ENCODE measurements around the gene FIZ1. TPM values are rescaled to one million over a fixed set of nuclear protein-coding genes. Genes with fewer than 3 reads are reported as not detected.

The FIZ1 gene
- total and polyA plus RNA-seq, 2 experiments from 2014 or later = 5.4 to 10.1 TPM

- TF ChIP-seq REST (IDR thresholded peaks at IDR 0.05; ENCODE audit: unreplicated experiment) (no peak), POLR2AphosphoS5 (IDR thresholded peaks at IDR 0.05; ENCODE audit: low read depth) (no peak), EZH2phosphoT487 (IDR thresholded peaks at IDR 0.05; ENCODE audit: unreplicated experiment) (no peak)
Measured at GRCh38 chr19:55645512-55645881, 46.2 kb upstream of the FIZ1 start (continued).

GRCh38 chr19:55644842-55645511, 45.7 kb upstream of the FIZ1 start:
- no peak for ATAC-seq
- Mint-ChIP-seq H3K9me3 (peaks cover 4% of the 10 kb centered on the region), H3K4me3 (peak overlapping the region; percentile 84), H3K27me3 (ENCODE audit: insufficient read depth, low read depth, poor library complexity) (peaks cover 41% of the 10 kb centered on the region), H3K36me3 (ENCODE audit: low read depth) (peaks cover 40% of the 10 kb centered on the region), H3K27ac (no peak overlapping the region), H3K4me1 (peaks cover 28% of the 10 kb centered on the region)
- Histone ChIP-seq H3K27ac (ENCODE audit: low read depth) (no peak overlapping the region), H3K36me3 (ENCODE audit: insufficient read depth) (no peaks in the 10 kb centered on the region), H3K27me3 (ENCODE audit: insufficient read depth) (no peaks in the 10 kb centered on the region), H3K4me3 (peak overlapping the region; percentile 89; the same call in 1 of the 2 replicates), H3K79me2 (replicated peaks; ENCODE audit: insufficient read depth) (peaks cover 37% of the 10 kb centered on the region), H3K4me2 (peak overlapping the region; percentile 96), H3K4me1 (ENCODE audit: insufficient read depth) (no peaks in the 10 kb centered on the region; the same call in 1 of the 2 replicates), H4K20me1 (replicated peaks; ENCODE audit: insufficient read depth) (no peaks in the 10 kb centered on the region), H3K9me2 (ENCODE audit: insufficient read depth) (no peaks in the 10 kb centered on the region), H3F3A (replicated peaks; ENCODE audit: low read depth) (peaks cover 27% of the 10 kb centered on the region), H2AFZ (no peak overlapping the region)
- DNase-seq (ENCODE audit: low spot score) = no peak
- TF ChIP-seq REST (IDR thresholded peaks at IDR 0.05; ENCODE audit: unreplicated experiment) (no peak), EZH2 (IDR thresholded peaks at IDR 0.05; ENCODE audit: low read depth, unreplicated experiment) (no peak), POLR2AphosphoS5 (IDR thresholded peaks at IDR 0.05; ENCODE audit: low read depth) (no peak), CTCF (conservative IDR thresholded peaks at IDR 0.05; ENCODE audit: low read depth in 2 of 2) (no peak), CREB1 (CRISPR knock-in tag; IDR thresholded peaks at IDR 0.05; ENCODE audit: low read depth) (no peak), STAT1 (IDR thresholded peaks at IDR 0.05; ENCODE audit: unreplicated experiment) (no peak), NANOG (IDR thresholded peaks at IDR 0.05; ENCODE audit: borderline replicate concordance) (no peak), ZNF114 (CRISPR knock-in tag; IDR thresholded peaks at IDR 0.05) (no peak), ZNF331 (CRISPR knock-in tag; IDR thresholded peaks at IDR 0.05; ENCODE audit: low read depth) (no peak)
